GM19328 (cell line): ENCODE data around the gene ADO.
A peak's percentile ranks its signal among the peaks of the same experiment; 100 is the strongest.

Source experiments
- ATAC-seq: cut with Tn5 transposase; IDR thresholded peaks from one replicate; pipeline ENCODE4 v1.9.1; 2021; ENCODE audit warnings: mild to moderate bottlenecking, moderate library complexity; ENCODE audit not compliant: unreplicated experiment

The ADO gene

GRCh38 chr10:62817121-62817765, 12.7 kb downstream of the ADO start:
- no peak for ATAC-seq

- peak; percentile 23 for ATAC-seq
Measured at GRCh38 chr10:62817766-62818425, 13.4 kb downstream of the ADO start.

GRCh38 chr10:62818426-62819011, 14.0 kb downstream of the ADO start:
- ATAC-seq = no peak

- no peak for ATAC-seq
Measured at GRCh38 chr10:62819141-62819920, 14.8 kb downstream of the ADO start.

- ATAC-seq = no peak
Measured at GRCh38 chr10:62820586-62820985, 16.1 kb downstream of the ADO start.

- ATAC-seq = no peak
Measured at GRCh38 chr10:62826273-62826672, 21.8 kb downstream of the ADO start.

GRCh38 chr10:62829622-62830021, 25.1 kb downstream of the ADO start:
- no peak for ATAC-seq

- no peak for ATAC-seq
Measured at GRCh38 chr10:62830679-62831078, 26.2 kb downstream of the ADO start.

GRCh38 chr10:62831346-62831745, 26.8 kb downstream of the ADO start:
- no peak for ATAC-seq

GRCh38 chr10:62839590-62839989, 35.1 kb downstream of the ADO start:
- ATAC-seq = no peak

- no peak for ATAC-seq
Measured at GRCh38 chr10:62842983-62843382, 38.5 kb downstream of the ADO start.

GRCh38 chr10:62843600-62843999, 39.1 kb downstream of the ADO start:
- ATAC-seq = no peak

- no peak for ATAC-seq
Measured at GRCh38 chr10:62844280-62845011, 39.9 kb downstream of the ADO start.

- no peak for ATAC-seq
Measured at GRCh38 chr10:62847433-62847832, 42.9 kb downstream of the ADO start.

- ATAC-seq = no peak
Measured at GRCh38 chr10:62850646-62851045, 46.1 kb downstream of the ADO start.

- ATAC-seq = no peak
Measured at GRCh38 chr10:62851442-62851841, 46.9 kb downstream of the ADO start.

- peak; percentile 56 for ATAC-seq
Measured at GRCh38 chr10:62852961-62853702, 48.6 kb downstream of the ADO start.

GRCh38 chr10:62853710-62854109, 49.2 kb downstream of the ADO start:
- ATAC-seq = no peak

- ATAC-seq = no peak
Measured at GRCh38 chr10:62856021-62856420, 51.5 kb downstream of the ADO start.
